Limb (tissue), 2 donors: ENCODE data around the gene CACNA1C.
A peak's percentile ranks its signal among the peaks of the same experiment; 100 is the strongest.

ENCODE experiments used
- DNase-seq, 2 donors: peaks; one replicate each; pipeline ENCODE4 v3.0.0-alpha.2; 2016; ENCODE audit errors: extremely low spot score in 2 of 2

Gene CACNA1C

GRCh38 chr12:2291182-2291832 is 238.5 kb downstream of the CACNA1C start:
- no peak for DNase-seq

- no peak for DNase-seq
Observed at GRCh38 chr12:2291947-2292346, 239.2 kb downstream of the CACNA1C start.

DNA sequence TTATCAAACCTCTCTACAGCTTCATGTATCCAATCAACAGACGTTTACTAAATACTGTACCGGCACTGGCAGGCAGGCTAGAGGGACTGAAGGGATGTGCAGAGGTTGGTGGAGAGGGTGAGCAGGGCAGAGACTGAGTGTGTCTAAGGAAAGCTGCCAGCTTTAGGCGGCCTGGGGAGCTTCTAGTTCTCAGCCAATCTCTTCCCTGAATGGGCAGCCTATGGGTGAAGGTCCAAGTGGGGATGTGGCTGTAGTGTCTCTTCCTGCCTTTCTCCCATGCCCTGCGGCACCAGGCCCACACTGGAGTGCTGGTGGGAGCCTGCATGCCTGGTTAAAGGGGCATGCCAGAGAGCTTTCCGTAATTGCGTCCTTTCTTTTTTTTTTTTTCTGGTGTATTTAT is 239.8 kb downstream of the CACNA1C start:
- no peak for DNase-seq

GRCh38 chr12:2294651-2295475 is 242.1 kb downstream of the CACNA1C start:
- DNase-seq, result no peak

DNA sequence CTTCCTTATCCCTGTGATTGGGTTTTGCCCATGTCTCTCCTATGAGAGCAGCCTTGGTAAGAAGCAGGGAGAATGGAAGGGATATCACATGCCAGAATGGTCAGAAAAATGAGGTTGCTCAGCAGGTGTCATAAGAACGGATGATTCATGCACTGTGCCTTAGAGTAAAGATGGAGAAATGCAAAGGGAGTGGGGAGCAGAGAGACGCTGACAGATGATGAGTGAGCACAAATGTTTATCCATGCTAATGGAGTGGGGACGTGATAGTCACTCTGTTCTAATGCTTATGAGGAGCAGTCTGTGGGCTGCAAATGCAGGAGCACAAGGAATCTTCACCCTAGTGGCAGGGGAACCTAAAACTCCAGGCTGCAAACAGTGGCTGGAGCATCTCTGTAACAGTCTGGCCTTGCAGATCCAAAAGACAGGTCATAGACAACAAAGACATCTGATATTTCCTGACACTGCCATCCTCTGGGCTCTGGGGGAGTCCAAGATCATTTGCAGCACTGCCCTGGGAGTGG is 243.2 kb downstream of the CACNA1C start:
- no peak for DNase-seq

DNA sequence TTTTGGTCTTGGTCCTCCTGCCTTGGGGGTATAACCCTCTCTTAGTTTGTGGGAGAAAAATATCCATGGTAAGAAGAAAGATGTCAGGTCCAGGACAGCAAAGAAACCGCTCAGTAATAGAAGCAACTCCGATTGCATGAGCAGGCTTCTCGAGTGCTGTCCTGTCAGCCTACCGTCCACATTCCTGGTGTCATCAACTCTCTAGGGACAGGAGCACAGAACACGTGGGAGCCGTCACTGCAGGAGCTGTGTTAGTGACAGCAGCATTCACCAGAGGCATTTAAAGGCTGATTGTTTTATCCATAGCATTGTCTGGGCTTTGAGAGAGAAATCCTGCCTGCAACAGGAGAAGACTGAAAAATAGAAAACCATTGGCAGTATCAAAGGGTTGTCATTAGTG is 244.2 kb downstream of the CACNA1C start:
- DNase-seq, result no peak

- DNase-seq, result no peak
Observed at GRCh38 chr12:2297658-2298057, 244.9 kb downstream of the CACNA1C start.

DNA sequence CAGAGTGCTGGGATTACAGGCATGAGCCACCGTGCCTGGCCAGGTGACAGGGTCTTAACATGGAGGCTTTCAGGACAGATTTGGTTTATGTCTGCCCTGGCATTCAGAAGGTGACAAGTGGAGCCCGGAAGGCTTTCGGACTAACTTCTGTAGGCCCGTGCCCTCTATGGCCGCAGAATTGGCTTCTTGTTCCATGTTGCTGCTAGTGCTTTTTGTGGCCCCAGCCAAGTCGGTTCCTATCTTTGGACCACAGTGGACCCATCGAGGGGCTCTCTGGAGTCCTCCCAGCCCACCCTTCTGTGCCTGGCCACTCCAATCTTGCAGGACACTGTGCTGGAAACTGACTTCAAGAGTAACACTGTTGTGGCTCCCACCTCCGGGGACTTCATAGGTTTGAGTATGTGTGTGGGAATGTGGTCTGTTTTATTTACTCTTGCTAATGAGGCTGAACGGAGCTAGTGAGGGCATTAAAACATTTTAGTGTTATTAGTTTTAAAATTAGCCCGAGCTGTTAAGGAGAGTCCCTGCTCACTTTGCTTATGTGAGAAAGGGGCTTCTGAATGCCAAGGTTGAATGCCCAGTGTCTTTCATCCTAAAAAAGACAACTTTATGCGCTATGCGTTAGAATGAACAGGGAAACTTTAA is 245.9 kb downstream of the CACNA1C start:
- no peak for DNase-seq

DNA sequence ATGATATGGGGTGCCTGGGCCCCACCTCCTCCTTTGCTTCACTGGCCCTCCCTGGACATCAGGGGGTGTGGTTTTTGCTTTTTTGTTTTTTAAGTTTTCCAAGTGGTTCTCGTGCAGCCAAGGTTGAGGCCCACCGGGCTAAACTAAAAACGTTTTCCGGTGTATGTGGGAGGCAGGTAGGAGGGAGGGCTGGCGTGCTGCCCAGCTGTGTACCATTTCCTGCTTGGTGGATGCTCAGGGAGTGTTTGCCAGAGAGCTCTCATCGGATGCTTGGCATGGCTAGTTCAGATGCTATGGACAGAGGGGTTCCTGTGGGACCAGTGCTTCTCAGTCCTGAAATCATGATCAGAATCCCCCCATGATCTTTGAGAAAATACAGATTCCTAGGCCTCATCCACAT is 246.4 kb downstream of the CACNA1C start:
- peak in 1 of 2 donors; percentile 69 for DNase-seq

DNA sequence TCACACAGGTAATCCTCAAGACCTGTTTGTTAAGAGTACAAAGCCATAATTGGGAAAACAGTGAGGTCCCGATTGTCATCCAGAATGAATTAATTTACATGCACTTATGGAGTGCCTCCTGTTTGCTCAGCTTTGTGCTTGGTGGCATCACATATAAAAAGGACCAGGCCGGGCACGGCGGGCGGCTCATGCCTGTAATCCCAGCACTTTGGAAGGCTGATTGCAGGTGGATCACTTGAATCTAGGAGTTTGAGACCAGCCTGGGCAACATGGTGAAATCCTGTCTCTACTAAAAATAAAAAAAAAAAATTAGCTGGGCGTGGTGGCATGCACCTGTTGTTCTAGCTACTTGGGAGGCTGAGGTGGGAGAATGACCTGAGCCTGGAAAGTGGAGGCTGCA is 247.4 kb downstream of the CACNA1C start:
- DNase-seq, result no peak

DNA sequence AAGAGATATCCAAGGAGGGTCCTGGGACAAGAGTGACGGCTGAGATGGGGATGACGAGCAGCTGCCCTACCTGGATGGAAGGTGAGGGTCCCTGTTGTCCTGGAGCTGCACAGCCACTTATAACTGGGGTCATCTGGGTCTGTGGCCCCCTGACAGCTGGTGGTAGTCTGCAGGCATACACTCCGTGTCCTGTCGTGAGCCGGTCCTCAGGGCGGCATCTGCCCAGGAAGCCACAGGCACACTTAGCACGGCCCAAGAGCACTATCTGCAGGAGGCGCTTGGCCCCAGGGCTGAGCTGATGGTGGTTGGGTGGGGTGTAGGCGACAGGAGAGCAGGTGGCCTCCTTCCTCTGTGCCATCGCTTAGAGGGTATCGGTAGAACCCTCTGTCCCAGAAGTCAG is 248.1 kb downstream of the CACNA1C start:
- no peak for DNase-seq

- no peak for DNase-seq
Observed at GRCh38 chr12:2301531-2302461, 249.0 kb downstream of the CACNA1C start.

- no peak for DNase-seq
Observed at GRCh38 chr12:2302711-2303580, 250.2 kb downstream of the CACNA1C start.

DNA sequence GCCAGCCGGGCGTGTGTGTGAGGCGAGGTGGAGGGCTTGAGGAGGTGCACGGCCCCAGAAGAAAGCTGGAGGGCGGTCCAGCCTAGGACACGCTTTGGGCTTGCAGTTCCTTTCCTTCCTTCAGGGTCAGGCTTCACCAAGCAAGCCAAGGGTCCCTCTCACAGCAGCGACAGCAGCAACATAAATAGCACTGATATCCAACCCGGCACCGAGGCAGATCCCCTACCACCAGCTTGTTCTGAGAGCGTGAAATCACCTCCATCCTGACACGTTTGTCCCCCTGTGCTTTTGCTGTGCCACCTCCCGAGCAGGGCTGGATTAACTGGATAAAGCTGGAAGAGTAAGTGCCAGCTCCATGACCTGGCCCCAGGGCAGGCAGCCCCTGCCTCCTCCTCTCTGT is 251.4 kb downstream of the CACNA1C start:
- no peak for DNase-seq

DNA sequence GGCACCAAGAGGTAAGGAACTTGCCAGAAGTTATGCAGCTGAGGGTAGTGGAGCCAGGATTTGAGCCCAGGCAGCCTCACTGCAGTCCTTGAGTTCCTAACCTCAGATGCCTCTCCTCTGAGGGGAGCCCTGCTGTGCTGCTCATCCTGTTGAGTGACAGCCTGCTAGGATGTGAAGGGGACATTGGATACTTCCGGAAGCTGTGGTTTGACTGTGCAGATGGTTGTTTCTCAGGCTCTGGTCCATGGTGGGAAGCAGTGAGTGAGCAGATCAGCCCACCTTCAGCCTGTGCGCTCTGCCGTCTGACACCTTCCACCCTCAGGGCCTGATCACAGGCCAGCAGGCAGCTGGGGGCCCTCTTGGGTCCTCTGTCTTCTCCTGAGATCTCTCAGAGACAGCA is 253.2 kb downstream of the CACNA1C start:
- DNase-seq, result no peak

GRCh38 chr12:2306735-2307134 is 253.9 kb downstream of the CACNA1C start:
- no peak for DNase-seq

DNA sequence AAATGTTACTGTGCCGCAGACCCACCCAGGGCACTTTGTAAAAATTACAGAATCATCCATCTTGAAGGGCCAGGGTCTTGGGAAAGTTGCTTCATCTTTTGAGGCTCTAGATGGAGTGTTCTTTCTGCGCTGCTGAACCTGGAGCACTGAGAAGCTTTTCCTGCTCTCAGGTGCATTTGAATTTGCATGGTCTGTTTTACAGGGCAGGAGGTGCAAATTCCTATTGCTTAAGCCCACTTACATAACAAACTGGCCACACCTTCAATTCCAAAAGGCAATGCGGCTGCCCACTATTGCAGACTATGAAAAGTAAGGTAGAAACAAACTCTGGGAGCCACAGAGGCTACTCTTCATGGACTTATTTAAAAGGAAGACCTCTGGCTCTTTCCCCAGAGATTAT is 254.8 kb downstream of the CACNA1C start:
- no peak for DNase-seq

DNA sequence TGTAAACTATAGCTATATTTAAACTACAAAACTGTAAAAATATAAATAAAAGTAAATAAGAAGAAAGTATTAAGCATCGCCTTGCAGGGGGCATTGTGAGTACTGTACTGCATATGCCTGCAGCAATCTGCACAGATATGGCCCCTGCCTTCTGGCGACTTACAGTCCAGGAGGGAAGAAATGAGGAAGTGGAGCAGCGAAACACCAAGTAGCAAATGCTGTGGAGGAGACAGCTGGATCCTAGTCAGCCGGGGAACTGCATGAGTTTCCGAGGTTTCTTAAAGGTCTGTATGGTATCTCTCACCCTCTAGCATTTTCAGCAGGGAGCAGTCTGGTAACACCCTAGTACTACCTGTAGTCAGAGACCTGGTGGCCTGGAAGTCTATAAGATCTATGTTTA is 256.9 kb downstream of the CACNA1C start:
- no peak for DNase-seq

DNA sequence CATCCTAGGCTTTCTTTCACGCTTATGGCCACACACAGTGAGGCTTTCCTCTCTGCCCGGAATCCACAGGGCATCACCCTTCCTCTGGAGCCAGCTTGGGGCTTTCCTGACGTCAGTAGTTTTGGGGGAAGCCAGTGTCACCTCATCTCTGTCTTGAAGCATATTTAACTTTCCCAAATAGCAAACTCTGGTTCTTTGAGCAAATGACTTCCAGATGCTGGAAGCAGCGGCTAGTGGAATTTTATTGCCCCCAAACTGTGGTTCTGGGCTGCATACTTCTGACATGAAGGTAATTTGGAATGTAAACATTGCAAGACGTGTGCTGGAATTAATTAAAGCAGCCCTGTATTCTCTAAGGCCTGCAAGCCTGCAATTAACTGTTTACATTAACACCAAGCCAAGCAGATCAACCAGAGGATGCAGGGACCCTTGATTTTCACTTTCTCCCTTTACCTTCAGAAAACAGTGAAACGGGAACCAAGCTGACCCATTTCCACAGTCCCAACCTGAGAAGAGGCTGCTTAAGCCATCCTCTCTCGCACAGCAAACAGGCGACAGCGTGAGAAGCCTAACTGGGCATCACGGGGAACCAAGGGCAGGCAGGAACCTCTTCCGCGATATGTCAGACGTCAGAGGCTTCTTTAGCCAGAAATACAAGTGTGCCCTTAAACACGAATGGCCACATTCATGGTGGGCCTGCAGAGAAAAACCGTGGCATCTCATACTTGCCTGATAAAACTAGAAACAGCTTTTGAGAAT is 258.4 kb downstream of the CACNA1C start:
- peak in 1 of 2 donors; percentile 62 for DNase-seq

- no peak for DNase-seq
Observed at GRCh38 chr12:2312175-2312574, 259.4 kb downstream of the CACNA1C start.
